DND-41 (cell line): ENCODE measurements around the gene SPPL3.

Experiments
- CTCF ChIP-seq: IDR thresholded peaks from 2 replicates; pipeline ENCODE4 v1.5.1; 2012; ENCODE audit warnings: borderline replicate concordance, low read length, moderate library complexity, mild to moderate bottlenecking; ENCODE audit not compliant: poor library complexity, severe bottlenecking; ENCODE audit errors: extremely low read depth
- EZH2 ChIP-seq: IDR thresholded peaks from 3 replicates; pipeline ENCODE4 v1.6.1; 2012; ENCODE audit warnings: borderline replicate concordance, low read depth, mild to moderate bottlenecking, moderate library complexity, low read length, inconsistent platforms; ENCODE audit not compliant: severe bottlenecking

- TF ChIP-seq EZH2: no peak
- TF ChIP-seq CTCF: no peak
Measured at GRCh38 chr12:120754792-120755191, 149.4 kb downstream of the SPPL3 start.
